ENCODE measurements around the gene HMG20A. TPM values are rescaled to one million over a fixed set of nuclear protein-coding genes. Genes with fewer than 3 reads are reported as not detected.

The HMG20A gene
- total RNA-seq, 4 donors from 2014 or later, result 20.7 to 42.2 (median 31.2) TPM

- Histone ChIP-seq H3K27me3 (no peaks in the 10 kb centered on the region), H3K36me3 (no peaks in the 10 kb centered on the region), H3K9me3 (no peaks in the 10 kb centered on the region), H3K27ac (replicated peaks in 1 of 4) (peak overlapping the region; percentile 76 to 85 (median 81)), H3K4me1 (peaks cover 52 to 79% (median 74%) of the 10 kb centered on the region in 4 donors), H3K4me3 (peak overlapping the region; percentile 28 to 33 (median 31))
- TF ChIP-seq POLR2A (IDR thresholded peaks at IDR 0.05; ENCODE audit: low read depth) (no peak), CTCF (IDR thresholded peaks at IDR 0.05) (peak in 2 of 3 experiments; percentile 88 to 94), EP300 (IDR thresholded peaks at IDR 0.05) (no peak), POLR2AphosphoS5 (IDR thresholded peaks at IDR 0.05) (peak; percentile 73 to 76)
- peak; percentile 97 for DNase-seq (ENCODE audit: extremely low spot score)
- intact Hi-C loops (cut with DNase I), result loop anchor here (2.0 to 5.0 kb wide), 3 partner anchors 46 to 379 kb away; no protein-coding TSS in a partner anchor
- 15% methylated on average over 15 of the region's 16 CpGs for WGBS
These were observed 76.0 kb downstream of the HMG20A start for GRCh38 chr15:77496715-77497109.

GRCh38 chr15:77497110-77497737, 76.5 kb downstream of the HMG20A start:
- WGBS, result 10% methylated on average over 4 of the region's 7 CpGs
- intact Hi-C loops (cut with DNase I), result loop anchor here (2.0 to 5.0 kb wide), 3 partner anchors 45 to 380 kb away; no protein-coding TSS in a partner anchor

GRCh38 chr15:77497942-77498361, 77.3 kb downstream of the HMG20A start:
- intact Hi-C loops (cut with DNase I), result loop anchor here (2.0 to 5.0 kb wide), 4 partner anchors 44 to 381 kb away; no protein-coding TSS in a partner anchor
- H3K4me1 ChIP-seq, result peaks cover 52 to 76% (median 74%) of the 10 kb centered on the region in 4 donors

More at GRCh38 chr15:77497110-77497737, 76.5 kb downstream of the HMG20A start:
- H3K4me3 ChIP-seq, result peak overlapping the region; percentile 28 to 33 (median 31)
- peaks cover 52 to 79% (median 74%) of the 10 kb centered on the region in 4 donors for H3K4me1 ChIP-seq
- TF ChIP-seq CTCF (IDR thresholded peaks at IDR 0.05), result peak in 1 of 3 experiments; percentile 25
- TF ChIP-seq EP300 (IDR thresholded peaks at IDR 0.05), result no peak
- no peak for TF ChIP-seq POLR2AphosphoS5 (IDR thresholded peaks at IDR 0.05)
- no peak for TF ChIP-seq POLR2A (IDR thresholded peaks at IDR 0.05; ENCODE audit: low read depth)
- H3K9me3 ChIP-seq, result no peaks in the 10 kb centered on the region
- no peaks in the 10 kb centered on the region for H3K36me3 ChIP-seq
- H3K27ac ChIP-seq (replicated peaks in 1 of 4), result peak overlapping the region; percentile 76 to 85 (median 81)
- no peak for DNase-seq (ENCODE audit: extremely low spot score)
- H3K27me3 ChIP-seq, result no peaks in the 10 kb centered on the region

GRCh38 chr15:77499087-77499760, 78.5 kb downstream of the HMG20A start:
- Histone ChIP-seq H3K4me1 (peaks cover 52 to 66% (median 62%) of the 10 kb centered on the region in 4 donors), H3K4me3 (no peak overlapping the region)
- no peak for TF ChIP-seq POLR2AphosphoS5 (IDR thresholded peaks at IDR 0.05)
- TF ChIP-seq EP300 (IDR thresholded peaks at IDR 0.05), result no peak
- no peak for TF ChIP-seq CTCF (IDR thresholded peaks at IDR 0.05)
- no peak for TF ChIP-seq POLR2A (IDR thresholded peaks at IDR 0.05; ENCODE audit: low read depth)

More at GRCh38 chr15:77497942-77498361, 77.3 kb downstream of the HMG20A start:
- no peak for TF ChIP-seq POLR2A (IDR thresholded peaks at IDR 0.05; ENCODE audit: low read depth)
- no peak for TF ChIP-seq CTCF (IDR thresholded peaks at IDR 0.05)
- TF ChIP-seq POLR2AphosphoS5 (IDR thresholded peaks at IDR 0.05), result no peak
- TF ChIP-seq EP300 (IDR thresholded peaks at IDR 0.05), result no peak
- Histone ChIP-seq H3K9me3 (no peaks in the 10 kb centered on the region), H3K36me3 (no peaks in the 10 kb centered on the region), H3K4me3 (peak overlapping the region in 1 of 4 donors; percentile 2), H3K27ac (replicated peaks in 1 of 4) (peak overlapping the region; percentile 76 to 85 (median 81)), H3K27me3 (no peaks in the 10 kb centered on the region)
- DNase-seq (ENCODE audit: extremely low spot score), result no peak
- WGBS, result 13% methylated on average over 6 of the region's 6 CpGs

More at GRCh38 chr15:77499087-77499760, 78.5 kb downstream of the HMG20A start:
- no peak for DNase-seq (ENCODE audit: extremely low spot score)
- H3K9me3 ChIP-seq, result no peaks in the 10 kb centered on the region
- peak overlapping the region in 2 of 4 donors; percentile 76 to 78 for H3K27ac ChIP-seq (replicated peaks in 1 of 4)
- H3K36me3 ChIP-seq, result no peaks in the 10 kb centered on the region
- no peaks in the 10 kb centered on the region for H3K27me3 ChIP-seq
- 88% methylated on average over 4 of the region's 4 CpGs for WGBS
- intact Hi-C loops (cut with DNase I), result loop anchor here (2.0 to 5.0 kb wide), 3 partner anchors 43 to 382 kb away; no protein-coding TSS in a partner anchor
